ENCODE measurements around the gene DMWD.

Gene DMWD

GRCh38 chr19:45746866-45747265, 45.8 kb downstream of the DMWD start:
- DNase-seq (ENCODE audit: low spot score) = peak; percentile 69

- DNase-seq (ENCODE audit: low spot score) = no peak
Observed at GRCh38 chr19:45745606-45746005, 47.0 kb downstream of the DMWD start.

GRCh38 chr19:45742969-45743368, 49.7 kb downstream of the DMWD start:
- no peak for DNase-seq (ENCODE audit: low spot score)

GRCh38 chr19:45739498-45740439, 52.9 kb downstream of the DMWD start:
- DNase-seq (ENCODE audit: low spot score) = no peak

- no peak for DNase-seq (ENCODE audit: low spot score)
Observed at GRCh38 chr19:45733160-45733810, 59.4 kb downstream of the DMWD start, which contains the start of gene MEIOSIN. TSS of gene MEIOSIN (plus strand) at chr19:45733439. CDS start at chr19:45735377, 1,938 bp downstream.
